ENCODE results near the gene NCBP3.

NCBP3 gene

GRCh38 chr17:3817851-3818605 lies 28.0 kb downstream of the NCBP3 start:
- H3K4me1 ChIP-seq (ENCODE audit: insufficient read depth, low read length) = no peaks in the 10 kb centered on the region
- H3K9me3 ChIP-seq (ENCODE audit: control insufficient read depth, insufficient read depth, low read length) = no peaks in the 10 kb centered on the region
- H3K9ac ChIP-seq (ENCODE audit: low read depth, low read length) = no peak overlapping the region
- H3K36me3 ChIP-seq (ENCODE audit: insufficient read depth, low read length) = peaks cover 26% of the 10 kb centered on the region

- Histone ChIP-seq H3K36me3 (ENCODE audit: insufficient read depth, low read length) (peaks cover 29% of the 10 kb centered on the region), H3K4me1 (ENCODE audit: insufficient read depth, low read length) (no peaks in the 10 kb centered on the region), H3K9me3 (ENCODE audit: control insufficient read depth, insufficient read depth, low read length) (no peaks in the 10 kb centered on the region), H3K9ac (ENCODE audit: low read depth, low read length) (no peak overlapping the region)
These were observed 30.1 kb downstream of the NCBP3 start for GRCh38 chr17:3815925-3816324.

- H3K36me3 ChIP-seq (ENCODE audit: insufficient read depth, low read length) = peaks cover 27% of the 10 kb centered on the region
- no peaks in the 10 kb centered on the region for H3K9me3 ChIP-seq (ENCODE audit: control insufficient read depth, insufficient read depth, low read length)
- no peaks in the 10 kb centered on the region for H3K4me1 ChIP-seq (ENCODE audit: insufficient read depth, low read length)
- H3K9ac ChIP-seq (ENCODE audit: low read depth, low read length) = no peak overlapping the region; the same call in 1 of the 2 replicates
These were observed 30.9 kb downstream of the NCBP3 start for GRCh38 chr17:3815122-3815521.

GRCh38 chr17:3814361-3814760 lies 31.7 kb downstream of the NCBP3 start:
- Histone ChIP-seq H3K36me3 (ENCODE audit: insufficient read depth, low read length) (peaks cover 27% of the 10 kb centered on the region), H3K4me1 (ENCODE audit: insufficient read depth, low read length) (no peaks in the 10 kb centered on the region), H3K9ac (ENCODE audit: low read depth, low read length) (no peak overlapping the region), H3K9me3 (ENCODE audit: control insufficient read depth, insufficient read depth, low read length) (no peaks in the 10 kb centered on the region)

GRCh38 chr17:3813171-3813570 lies 32.9 kb downstream of the NCBP3 start:
- Histone ChIP-seq H3K9me3 (ENCODE audit: control insufficient read depth, insufficient read depth, low read length) (no peaks in the 10 kb centered on the region), H3K4me1 (ENCODE audit: insufficient read depth, low read length) (no peaks in the 10 kb centered on the region), H3K36me3 (ENCODE audit: insufficient read depth, low read length) (peaks cover 18% of the 10 kb centered on the region), H3K9ac (ENCODE audit: low read depth, low read length) (no peak overlapping the region)

GRCh38 chr17:3812771-3813170 lies 33.3 kb downstream of the NCBP3 start:
- Histone ChIP-seq H3K9ac (ENCODE audit: low read depth, low read length) (no peak overlapping the region), H3K36me3 (ENCODE audit: insufficient read depth, low read length) (peaks cover 18% of the 10 kb centered on the region), H3K9me3 (ENCODE audit: control insufficient read depth, insufficient read depth, low read length) (no peaks in the 10 kb centered on the region), H3K4me1 (ENCODE audit: insufficient read depth, low read length) (no peaks in the 10 kb centered on the region)

GRCh38 chr17:3812284-3812683 lies 33.8 kb downstream of the NCBP3 start:
- H3K9me3 ChIP-seq (ENCODE audit: control insufficient read depth, insufficient read depth, low read length) = no peaks in the 10 kb centered on the region
- no peak overlapping the region for H3K9ac ChIP-seq (ENCODE audit: low read depth, low read length)
- peaks cover 22% of the 10 kb centered on the region for H3K36me3 ChIP-seq (ENCODE audit: insufficient read depth, low read length)
- no peaks in the 10 kb centered on the region for H3K4me1 ChIP-seq (ENCODE audit: insufficient read depth, low read length)

GRCh38 chr17:3810019-3810418 lies 36.0 kb downstream of the NCBP3 start:
- Histone ChIP-seq H3K36me3 (ENCODE audit: insufficient read depth, low read length) (peaks cover 23% of the 10 kb centered on the region), H3K9ac (ENCODE audit: low read depth, low read length) (no peak overlapping the region), H3K4me1 (ENCODE audit: insufficient read depth, low read length) (no peaks in the 10 kb centered on the region), H3K9me3 (ENCODE audit: control insufficient read depth, insufficient read depth, low read length) (no peaks in the 10 kb centered on the region)

GRCh38 chr17:3809135-3809534 lies 36.9 kb downstream of the NCBP3 start:
- no peak overlapping the region for H3K9ac ChIP-seq (ENCODE audit: low read depth, low read length)
- no peaks in the 10 kb centered on the region for H3K9me3 ChIP-seq (ENCODE audit: control insufficient read depth, insufficient read depth, low read length)
- H3K4me1 ChIP-seq (ENCODE audit: insufficient read depth, low read length) = no peaks in the 10 kb centered on the region
- H3K36me3 ChIP-seq (ENCODE audit: insufficient read depth, low read length) = peaks cover 20% of the 10 kb centered on the region

GRCh38 chr17:3808701-3809100 lies 37.3 kb downstream of the NCBP3 start:
- Histone ChIP-seq H3K9ac (ENCODE audit: low read depth, low read length) (no peak overlapping the region), H3K36me3 (ENCODE audit: insufficient read depth, low read length) (peaks cover 20% of the 10 kb centered on the region), H3K9me3 (ENCODE audit: control insufficient read depth, insufficient read depth, low read length) (no peaks in the 10 kb centered on the region)

GRCh38 chr17:3805581-3805980 lies 40.5 kb downstream of the NCBP3 start:
- Histone ChIP-seq H3K9me3 (ENCODE audit: control insufficient read depth, insufficient read depth, low read length) (no peaks in the 10 kb centered on the region), H3K4me1 (ENCODE audit: insufficient read depth, low read length) (no peaks in the 10 kb centered on the region), H3K9ac (ENCODE audit: low read depth, low read length) (no peak overlapping the region), H3K36me3 (ENCODE audit: insufficient read depth, low read length) (peaks cover 13% of the 10 kb centered on the region)

More at GRCh38 chr17:3808701-3809100, 37.3 kb downstream of the NCBP3 start:
- no peaks in the 10 kb centered on the region for H3K4me1 ChIP-seq (ENCODE audit: insufficient read depth, low read length)

GRCh38 chr17:3804503-3804931 lies 41.5 kb downstream of the NCBP3 start:
- H3K36me3 ChIP-seq (ENCODE audit: insufficient read depth, low read length) = peaks cover 13% of the 10 kb centered on the region
- no peak overlapping the region for H3K9ac ChIP-seq (ENCODE audit: low read depth, low read length)
- H3K9me3 ChIP-seq (ENCODE audit: control insufficient read depth, insufficient read depth, low read length) = no peaks in the 10 kb centered on the region
- no peaks in the 10 kb centered on the region for H3K4me1 ChIP-seq (ENCODE audit: insufficient read depth, low read length)

- no peak overlapping the region for H3K9ac ChIP-seq (ENCODE audit: low read depth, low read length)
- peaks cover 13% of the 10 kb centered on the region for H3K36me3 ChIP-seq (ENCODE audit: insufficient read depth, low read length)
- H3K4me1 ChIP-seq (ENCODE audit: insufficient read depth, low read length) = no peaks in the 10 kb centered on the region
- H3K9me3 ChIP-seq (ENCODE audit: control insufficient read depth, insufficient read depth, low read length) = no peaks in the 10 kb centered on the region
These were observed 42.8 kb downstream of the NCBP3 start for GRCh38 chr17:3803308-3803640.

GRCh38 chr17:3802461-3803307 lies 43.4 kb downstream of the NCBP3 start:
- Histone ChIP-seq H3K4me1 (ENCODE audit: insufficient read depth, low read length) (no peaks in the 10 kb centered on the region), H3K36me3 (ENCODE audit: insufficient read depth, low read length) (peaks cover 12% of the 10 kb centered on the region), H3K9me3 (ENCODE audit: control insufficient read depth, insufficient read depth, low read length) (no peaks in the 10 kb centered on the region), H3K9ac (ENCODE audit: low read depth, low read length) (no peak overlapping the region)

GRCh38 chr17:3801792-3802191 lies 44.3 kb downstream of the NCBP3 start:
- Histone ChIP-seq H3K36me3 (ENCODE audit: insufficient read depth, low read length) (peaks cover 4% of the 10 kb centered on the region; the same call in 1 of the 2 replicates), H3K9ac (ENCODE audit: low read depth, low read length) (no peak overlapping the region), H3K4me1 (ENCODE audit: insufficient read depth, low read length) (no peaks in the 10 kb centered on the region), H3K9me3 (ENCODE audit: control insufficient read depth, insufficient read depth, low read length) (no peaks in the 10 kb centered on the region)

All from ES-I3 (cell line).